ENCODE results near the gene CCDC182.

Gene CCDC182

GRCh38 chr17:57726213-57726790, 18.8 kb downstream of the CCDC182 start:
- no peak for DNase-seq (ENCODE audit: extremely low read depth, low read depth)
- H3K4me3 ChIP-seq (replicated peaks; ENCODE audit: low read depth, low read length): no peak overlapping the region
- no peak for TF ChIP-seq CTCF (IDR thresholded peaks at IDR 0.05; ENCODE audit: low read depth, low read length, missing control alignments)

- H3K4me3 ChIP-seq (replicated peaks; ENCODE audit: low read depth, low read length): no peak overlapping the region
- no peak for TF ChIP-seq CTCF (IDR thresholded peaks at IDR 0.05; ENCODE audit: low read depth, low read length, missing control alignments)
- DNase-seq (ENCODE audit: extremely low read depth, low read depth): no peak
These were observed 20.4 kb downstream of the CCDC182 start for GRCh38 chr17:57724729-57725125.

GRCh38 chr17:57724026-57724728, 20.9 kb downstream of the CCDC182 start:
- no peak overlapping the region for H3K4me3 ChIP-seq (replicated peaks; ENCODE audit: low read depth, low read length)
- no peak for TF ChIP-seq CTCF (IDR thresholded peaks at IDR 0.05; ENCODE audit: low read depth, low read length, missing control alignments)
- DNase-seq (ENCODE audit: extremely low read depth, low read depth): no peak

GRCh38 chr17:57723427-57724025, 21.6 kb downstream of the CCDC182 start:
- H3K4me3 ChIP-seq (replicated peaks; ENCODE audit: low read depth, low read length): no peak overlapping the region
- no peak for DNase-seq (ENCODE audit: extremely low read depth, low read depth)
- TF ChIP-seq CTCF (IDR thresholded peaks at IDR 0.05; ENCODE audit: low read depth, low read length, missing control alignments): no peak

- DNase-seq (ENCODE audit: extremely low read depth, low read depth): no peak
- TF ChIP-seq CTCF (IDR thresholded peaks at IDR 0.05; ENCODE audit: low read depth, low read length, missing control alignments): no peak
- H3K4me3 ChIP-seq (replicated peaks; ENCODE audit: low read depth, low read length): no peak overlapping the region
These were observed 22.4 kb downstream of the CCDC182 start for GRCh38 chr17:57722704-57723043.

GRCh38 chr17:57721967-57722703, 23.0 kb downstream of the CCDC182 start:
- no peak for DNase-seq (ENCODE audit: extremely low read depth, low read depth)
- no peak overlapping the region for H3K4me3 ChIP-seq (replicated peaks; ENCODE audit: low read depth, low read length)
- TF ChIP-seq CTCF (IDR thresholded peaks at IDR 0.05; ENCODE audit: low read depth, low read length, missing control alignments): no peak

All from HFF-Myc (cell line).